T-helper 1 cell treated with Interleukin-12 subunit alpha and Interleukin-12 subunit beta and Interleukin-4 antibody, amounts not matched to agents 30 μg/mL and 1 μg/mL, for 36 hours (primary cell): ENCODE data around the gene MC3R.

Source experiments
- H3K27ac Mint-ChIP-seq: one replicate; pipeline ENCODE4 v1.8.0; 2021; ENCODE audit warnings: mild to moderate bottlenecking, mixed read lengths
- H3K27me3 Mint-ChIP-seq: one replicate; pipeline ENCODE4 v1.8.0; 2021; ENCODE audit warnings: low read depth, mixed read lengths
- H3K36me3 Mint-ChIP-seq: one replicate; pipeline ENCODE4 v1.8.0; 2021; ENCODE audit warnings: low read depth, mixed read lengths
- H3K4me1 Mint-ChIP-seq: one replicate; pipeline ENCODE4 v1.8.0; 2021; ENCODE audit warnings: low read depth, mixed read lengths
- H3K4me3 Mint-ChIP-seq: one replicate; pipeline ENCODE4 v1.8.0; 2021; ENCODE audit warnings: mild to moderate bottlenecking, moderate library complexity, mixed read lengths
- H3K9me3 Mint-ChIP-seq: one replicate; pipeline ENCODE4 v1.8.0; 2021; ENCODE audit warnings: mixed read lengths

MC3R gene

DNA sequence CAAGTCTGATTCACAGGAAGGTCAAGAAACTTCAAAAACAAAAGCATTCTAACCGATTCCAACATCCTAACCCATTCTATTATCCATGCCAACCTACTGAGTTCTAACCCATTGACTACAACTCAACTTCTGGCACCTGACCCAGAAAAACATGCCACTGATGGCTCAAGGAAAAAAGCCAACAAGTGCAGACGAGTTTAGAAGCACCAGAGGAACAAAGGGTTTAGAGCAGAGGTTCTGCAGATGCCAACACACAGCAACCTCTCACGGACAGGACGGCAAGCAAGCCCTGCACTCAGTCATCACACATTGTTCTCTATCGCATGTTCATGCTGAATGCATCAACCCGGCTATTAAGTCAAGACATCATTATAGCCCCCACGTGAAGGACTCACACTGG is 25.2 kb upstream of the MC3R start:
- no peak overlapping the region for H3K27ac Mint-ChIP-seq
- H3K36me3 Mint-ChIP-seq, result no peaks in the 10 kb centered on the region
- peaks cover 10% of the 10 kb centered on the region for H3K9me3 Mint-ChIP-seq
- H3K4me3 Mint-ChIP-seq, result no peak overlapping the region
- H3K27me3 Mint-ChIP-seq, result no peaks in the 10 kb centered on the region
- H3K4me1 Mint-ChIP-seq, result no peaks in the 10 kb centered on the region

DNA sequence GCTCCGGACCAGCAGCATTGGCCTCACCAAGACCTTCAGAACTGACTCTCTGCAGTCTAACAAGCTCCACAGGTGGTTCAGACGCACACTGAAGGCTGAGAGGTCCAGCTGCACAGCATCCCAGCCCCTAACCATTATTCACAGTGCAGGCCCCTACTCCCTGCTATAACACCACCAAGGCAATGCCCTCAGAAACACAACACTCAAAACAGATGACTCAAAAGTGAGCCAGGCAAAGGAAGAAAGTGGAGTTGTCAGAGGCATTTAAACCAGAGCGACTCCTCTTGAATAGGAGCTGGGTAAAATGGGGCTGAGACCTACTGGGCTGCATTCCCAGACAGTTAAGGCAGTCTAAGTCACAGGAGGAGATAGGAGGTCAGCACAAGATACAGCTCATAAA is 20.5 kb upstream of the MC3R start:
- Mint-ChIP-seq H3K27ac (no peak overlapping the region), H3K9me3 (no peaks in the 10 kb centered on the region), H3K27me3 (no peaks in the 10 kb centered on the region), H3K4me1 (no peaks in the 10 kb centered on the region), H3K4me3 (no peak overlapping the region), H3K36me3 (no peaks in the 10 kb centered on the region)

DNA sequence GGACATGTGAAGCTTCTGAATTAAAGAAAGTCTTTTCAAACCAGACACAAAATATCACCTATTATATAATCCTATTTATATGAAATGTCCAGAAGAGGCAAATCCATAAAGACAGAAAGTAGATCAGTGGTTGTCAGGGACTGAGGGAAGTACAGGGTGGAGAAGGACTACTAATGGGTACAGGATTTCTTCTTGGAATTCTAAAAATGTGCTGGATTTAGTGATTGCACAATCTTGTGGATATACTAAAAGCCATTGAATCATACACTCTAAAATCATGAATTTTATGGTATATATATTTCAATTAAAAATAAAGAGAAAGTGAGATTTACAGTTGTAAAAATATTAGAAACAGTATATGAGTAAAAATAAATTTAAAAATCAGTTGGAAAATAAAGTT is 18.7 kb upstream of the MC3R start:
- Mint-ChIP-seq H3K36me3 (no peaks in the 10 kb centered on the region), H3K27me3 (no peaks in the 10 kb centered on the region), H3K27ac (no peak overlapping the region), H3K9me3 (peaks cover 10% of the 10 kb centered on the region), H3K4me3 (no peak overlapping the region), H3K4me1 (no peaks in the 10 kb centered on the region)

DNA sequence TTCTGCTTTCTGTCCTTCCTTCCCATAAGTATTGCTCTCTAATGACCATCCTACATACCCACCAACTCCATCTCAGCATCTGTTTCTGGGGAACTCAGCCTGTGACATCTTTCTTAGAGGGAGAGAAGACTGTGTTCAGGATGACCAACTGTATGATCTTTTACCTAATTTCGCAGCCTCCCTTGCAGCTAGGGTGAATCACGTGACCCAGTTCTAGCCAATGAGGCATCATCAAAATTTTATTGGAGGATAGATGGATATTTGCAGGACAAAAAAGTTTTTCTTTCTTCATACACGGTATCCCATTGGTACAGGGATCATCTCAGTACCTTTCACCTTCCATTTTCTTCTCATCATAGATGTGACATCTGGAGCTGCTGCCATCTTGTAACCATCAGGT is 14.4 kb upstream of the MC3R start:
- no peak overlapping the region for H3K4me3 Mint-ChIP-seq
- H3K9me3 Mint-ChIP-seq, result peaks cover 23% of the 10 kb centered on the region
- no peak overlapping the region for H3K27ac Mint-ChIP-seq
- H3K4me1 Mint-ChIP-seq, result no peaks in the 10 kb centered on the region
- H3K27me3 Mint-ChIP-seq, result no peaks in the 10 kb centered on the region
- H3K36me3 Mint-ChIP-seq, result no peaks in the 10 kb centered on the region

DNA sequence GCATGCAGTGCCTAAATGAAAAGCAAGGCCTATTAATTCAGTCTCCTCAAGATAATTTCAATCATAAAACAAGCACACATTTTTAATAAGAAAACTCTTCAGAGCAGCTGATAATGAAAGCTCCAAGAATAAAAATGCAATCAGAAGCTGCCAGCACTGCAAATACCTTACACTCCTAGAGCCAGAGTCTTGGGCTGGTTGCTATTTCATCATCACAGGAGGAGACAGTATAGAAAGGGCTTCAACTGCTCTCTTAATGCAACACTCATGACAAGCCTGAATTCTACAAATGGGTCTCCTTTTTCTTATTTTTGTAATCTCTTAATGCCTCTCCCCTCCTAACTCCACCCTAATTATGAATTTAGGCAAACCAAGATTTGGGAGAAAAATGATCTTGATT is 11.2 kb upstream of the MC3R start:
- Mint-ChIP-seq H3K27me3 (no peaks in the 10 kb centered on the region), H3K27ac (no peak overlapping the region), H3K9me3 (peaks cover 23% of the 10 kb centered on the region), H3K4me1 (no peaks in the 10 kb centered on the region), H3K36me3 (no peaks in the 10 kb centered on the region), H3K4me3 (no peak overlapping the region)

DNA sequence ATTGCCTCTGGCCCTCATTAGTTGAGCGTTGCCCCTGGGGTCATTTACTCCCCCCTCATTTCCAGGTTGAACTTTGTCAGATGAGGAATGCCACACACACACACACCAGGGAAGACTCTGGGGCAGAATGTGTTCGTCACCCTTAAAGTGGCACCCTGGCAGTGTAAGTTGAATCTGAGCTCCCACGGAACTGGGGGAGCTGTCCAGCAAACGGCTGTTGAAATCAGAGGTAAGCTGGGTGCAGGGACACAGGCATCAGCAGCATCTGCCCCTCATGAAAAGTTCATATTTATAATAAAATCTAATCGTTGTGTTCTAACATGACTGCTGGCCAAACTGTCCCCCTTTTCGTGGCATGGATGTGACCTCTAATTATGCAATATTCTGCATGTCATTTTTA is 4.3 kb upstream of the MC3R start:
- H3K4me3 Mint-ChIP-seq, result no peak overlapping the region
- no peaks in the 10 kb centered on the region for H3K4me1 Mint-ChIP-seq
- peaks cover 9% of the 10 kb centered on the region for H3K27me3 Mint-ChIP-seq
- no peaks in the 10 kb centered on the region for H3K9me3 Mint-ChIP-seq
- no peaks in the 10 kb centered on the region for H3K36me3 Mint-ChIP-seq
- H3K27ac Mint-ChIP-seq, result no peak overlapping the region

DNA sequence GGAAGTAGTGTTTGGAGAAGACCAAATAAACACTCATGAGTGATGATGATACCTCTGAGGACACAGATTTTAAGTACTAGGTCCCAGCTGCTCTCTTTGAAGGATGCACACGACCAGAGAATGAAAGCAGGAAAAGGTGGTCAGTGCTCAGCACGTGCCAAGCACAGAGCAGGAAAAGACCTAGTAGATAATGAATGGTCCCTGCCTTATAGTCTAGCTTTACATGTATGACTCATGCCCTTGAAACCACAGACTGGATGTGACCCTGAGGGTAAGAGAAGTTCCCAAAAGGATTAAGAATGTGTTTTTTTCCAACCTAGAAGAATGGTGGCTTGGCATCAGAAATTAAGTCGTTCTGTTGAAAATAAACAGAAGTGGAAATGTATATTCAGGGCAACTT is 2.8 kb upstream of the MC3R start:
- Mint-ChIP-seq H3K36me3 (no peaks in the 10 kb centered on the region), H3K9me3 (no peaks in the 10 kb centered on the region), H3K27me3 (peaks cover 12% of the 10 kb centered on the region), H3K27ac (no peak overlapping the region), H3K4me3 (no peak overlapping the region), H3K4me1 (no peaks in the 10 kb centered on the region)

DNA sequence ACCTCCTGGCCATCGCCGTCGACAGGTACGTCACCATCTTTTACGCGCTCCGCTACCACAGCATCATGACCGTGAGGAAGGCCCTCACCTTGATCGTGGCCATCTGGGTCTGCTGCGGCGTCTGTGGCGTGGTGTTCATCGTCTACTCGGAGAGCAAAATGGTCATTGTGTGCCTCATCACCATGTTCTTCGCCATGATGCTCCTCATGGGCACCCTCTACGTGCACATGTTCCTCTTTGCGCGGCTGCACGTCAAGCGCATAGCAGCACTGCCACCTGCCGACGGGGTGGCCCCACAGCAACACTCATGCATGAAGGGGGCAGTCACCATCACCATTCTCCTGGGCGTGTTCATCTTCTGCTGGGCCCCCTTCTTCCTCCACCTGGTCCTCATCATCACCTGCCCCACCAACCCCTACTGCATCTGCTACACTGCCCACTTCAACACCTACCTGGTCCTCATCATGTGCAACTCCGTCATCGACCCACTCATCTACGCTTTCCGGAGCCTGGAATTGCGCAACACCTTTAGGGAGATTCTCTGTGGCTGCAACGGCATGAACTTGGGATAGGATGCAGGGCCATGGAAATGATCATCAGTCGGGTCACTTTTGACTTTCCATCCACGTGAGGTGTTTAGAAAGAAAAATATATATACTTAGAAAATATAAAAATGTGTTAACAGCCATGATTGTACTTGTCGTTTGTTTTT is 868 bp downstream of the MC3R start:
- no peak overlapping the region for H3K27ac Mint-ChIP-seq
- peaks cover 12% of the 10 kb centered on the region for H3K27me3 Mint-ChIP-seq

DNA sequence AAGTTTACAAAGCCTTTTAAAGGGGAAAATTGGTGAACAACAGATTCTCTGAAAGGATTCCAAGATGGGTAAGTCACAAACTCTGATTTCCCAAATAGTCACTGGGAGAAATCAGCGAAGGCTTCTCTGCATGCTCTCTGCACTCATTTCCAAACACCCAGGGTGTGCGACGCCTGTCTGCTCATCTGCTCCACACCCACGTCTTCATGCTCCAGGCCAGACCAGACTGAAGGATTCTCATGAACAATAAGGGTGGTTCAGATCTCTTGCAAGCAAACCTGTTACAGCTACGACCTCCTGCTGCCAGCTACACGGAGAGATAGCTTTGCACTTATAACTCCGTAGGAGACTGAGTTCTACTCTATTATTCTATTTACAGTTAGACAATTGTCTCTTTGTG is 1.4 kb downstream of the MC3R start:
- Mint-ChIP-seq H3K9me3 (no peaks in the 10 kb centered on the region), H3K4me1 (no peaks in the 10 kb centered on the region), H3K4me3 (no peak overlapping the region), H3K27me3 (peaks cover 12% of the 10 kb centered on the region), H3K36me3 (no peaks in the 10 kb centered on the region), H3K27ac (no peak overlapping the region)

More for the DNA sequence above, 868 bp downstream of the MC3R start:
- Mint-ChIP-seq H3K9me3 (no peaks in the 10 kb centered on the region), H3K4me1 (no peaks in the 10 kb centered on the region), H3K4me3 (no peak overlapping the region), H3K36me3 (no peaks in the 10 kb centered on the region)

DNA sequence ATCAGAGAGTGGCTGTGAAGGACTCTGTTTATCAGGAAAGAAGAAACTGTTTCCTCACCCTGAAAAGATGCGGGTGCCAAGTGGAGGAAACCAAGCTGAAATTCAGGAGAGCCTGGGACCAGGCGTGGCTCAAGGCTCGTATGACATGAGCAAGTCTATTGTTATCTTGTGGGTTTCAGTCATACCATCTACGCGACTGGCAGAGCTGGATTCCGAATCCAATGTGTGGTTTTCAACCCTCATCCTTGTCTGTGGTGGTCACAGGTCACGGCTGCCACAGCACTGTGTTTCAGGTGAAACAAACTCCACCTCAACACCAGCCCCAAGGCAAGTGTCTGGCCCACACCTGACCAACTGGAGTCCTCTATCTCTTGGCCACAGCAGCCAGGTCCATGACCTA is 9.1 kb downstream of the MC3R start:
- Mint-ChIP-seq H3K36me3 (no peaks in the 10 kb centered on the region), H3K27me3 (no peaks in the 10 kb centered on the region), H3K9me3 (no peaks in the 10 kb centered on the region), H3K27ac (no peak overlapping the region), H3K4me3 (no peak overlapping the region), H3K4me1 (no peaks in the 10 kb centered on the region)

DNA sequence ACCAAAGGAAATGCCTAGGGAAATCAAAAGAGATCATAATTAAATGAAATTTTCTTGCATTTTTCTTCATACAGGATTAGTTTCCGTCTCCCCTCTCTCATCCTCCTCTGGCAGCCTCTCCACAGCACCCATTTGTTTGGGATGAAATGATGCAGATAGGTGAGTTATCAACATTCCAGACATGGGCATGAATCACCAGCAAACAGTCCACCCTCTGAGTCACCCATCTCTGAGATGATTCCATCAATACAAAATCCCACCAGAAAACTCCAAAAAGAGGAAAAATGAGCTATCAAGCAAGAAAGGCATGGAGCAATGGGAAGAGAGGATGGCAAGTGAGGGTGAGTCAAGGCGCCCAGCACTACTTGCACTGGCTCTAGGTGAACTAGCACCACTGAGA is 11.4 kb downstream of the MC3R start:
- H3K4me1 Mint-ChIP-seq, result no peaks in the 10 kb centered on the region
- no peak overlapping the region for H3K4me3 Mint-ChIP-seq
- no peaks in the 10 kb centered on the region for H3K27me3 Mint-ChIP-seq
- H3K36me3 Mint-ChIP-seq, result no peaks in the 10 kb centered on the region
- H3K27ac Mint-ChIP-seq, result no peak overlapping the region
- no peaks in the 10 kb centered on the region for H3K9me3 Mint-ChIP-seq

DNA sequence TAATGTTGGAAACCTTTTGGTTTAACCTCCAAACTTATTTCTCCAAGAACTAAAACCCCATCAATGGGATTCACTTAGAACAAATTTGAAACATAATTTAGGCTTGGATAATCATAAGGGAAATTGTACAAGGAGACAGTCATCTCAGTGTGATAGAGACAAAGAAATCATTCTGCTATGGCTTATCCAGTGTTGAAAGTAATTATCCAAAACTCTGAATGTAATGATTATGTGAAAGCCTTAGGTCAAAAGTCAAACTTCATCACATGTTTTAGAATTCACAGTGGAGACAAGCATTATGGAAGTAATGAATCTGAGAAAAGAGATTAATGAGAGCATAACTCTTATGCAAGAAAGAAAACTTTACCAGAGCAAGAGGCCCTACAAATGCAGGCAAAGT is 20.0 kb downstream of the MC3R start:
- Mint-ChIP-seq H3K9me3 (no peaks in the 10 kb centered on the region), H3K27me3 (no peaks in the 10 kb centered on the region), H3K27ac (no peak overlapping the region), H3K36me3 (no peaks in the 10 kb centered on the region), H3K4me1 (no peaks in the 10 kb centered on the region), H3K4me3 (no peak overlapping the region)

DNA sequence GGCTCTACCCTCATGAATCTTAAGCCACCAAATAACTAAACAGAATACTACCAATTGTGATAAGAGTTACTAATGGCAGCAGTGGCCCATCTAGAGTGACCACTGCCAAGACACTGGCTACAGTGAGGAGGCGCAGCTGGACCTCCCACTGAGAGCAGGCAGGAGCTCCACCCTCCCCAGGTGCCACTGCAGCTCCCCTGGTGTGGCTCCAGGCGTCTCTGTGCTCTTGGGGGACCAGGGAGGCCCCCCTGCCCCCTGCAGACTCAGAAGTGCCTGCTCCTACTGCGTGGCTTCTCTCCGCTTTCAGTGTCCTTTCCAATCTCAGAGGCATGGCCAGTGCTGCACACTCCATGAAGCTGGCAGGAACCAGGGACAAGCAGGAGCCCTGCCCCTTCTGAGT is 23.4 kb downstream of the MC3R start:
- Mint-ChIP-seq H3K4me3 (no peak overlapping the region), H3K4me1 (no peaks in the 10 kb centered on the region), H3K27me3 (no peaks in the 10 kb centered on the region), H3K36me3 (no peaks in the 10 kb centered on the region), H3K27ac (no peak overlapping the region), H3K9me3 (no peaks in the 10 kb centered on the region)

DNA sequence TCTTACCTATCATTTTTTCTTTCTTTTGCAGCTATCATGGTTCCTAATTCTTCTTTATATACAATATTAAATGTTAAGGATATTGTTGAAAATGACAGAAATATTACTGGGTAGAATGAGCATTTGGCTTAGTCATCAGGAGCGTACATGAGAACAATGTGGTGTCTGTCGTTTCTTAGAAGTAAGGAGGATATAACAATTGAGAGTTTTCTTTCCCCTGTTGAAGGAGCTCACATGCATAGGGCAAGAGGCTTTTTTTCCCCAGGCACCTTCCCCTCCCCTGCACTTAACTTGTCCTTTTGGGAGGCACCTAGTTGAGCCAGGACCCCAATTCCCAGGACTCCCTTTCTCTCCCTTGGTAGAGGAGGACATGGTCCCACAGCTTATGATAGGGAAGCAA is 25.0 kb downstream of the MC3R start:
- Mint-ChIP-seq H3K36me3 (no peaks in the 10 kb centered on the region), H3K27ac (no peak overlapping the region), H3K4me3 (no peak overlapping the region), H3K4me1 (no peaks in the 10 kb centered on the region), H3K27me3 (no peaks in the 10 kb centered on the region), H3K9me3 (no peaks in the 10 kb centered on the region)

DNA sequence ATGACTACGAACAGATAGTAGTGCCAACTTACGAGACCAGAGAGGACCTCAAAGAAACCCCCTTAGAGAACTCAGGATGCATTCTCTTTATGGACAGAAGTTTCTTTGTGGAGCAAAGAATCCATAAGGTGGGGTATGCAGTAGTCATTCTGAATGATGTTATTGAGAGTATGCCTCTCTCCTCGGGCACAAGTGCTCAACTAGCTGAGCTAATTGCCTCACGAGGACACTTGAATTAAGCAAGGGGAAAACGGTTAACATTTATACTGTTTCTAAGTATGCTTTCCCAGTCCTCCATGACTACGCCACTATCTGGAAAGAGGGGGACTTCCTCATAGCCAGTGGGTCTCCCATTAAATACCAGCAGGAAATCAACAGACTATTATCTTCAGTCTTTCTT is 25.6 kb downstream of the MC3R start:
- no peaks in the 10 kb centered on the region for H3K4me1 Mint-ChIP-seq
- H3K36me3 Mint-ChIP-seq, result no peaks in the 10 kb centered on the region
- H3K9me3 Mint-ChIP-seq, result no peaks in the 10 kb centered on the region
- no peak overlapping the region for H3K27ac Mint-ChIP-seq
- H3K27me3 Mint-ChIP-seq, result no peaks in the 10 kb centered on the region
- H3K4me3 Mint-ChIP-seq, result no peak overlapping the region

DNA sequence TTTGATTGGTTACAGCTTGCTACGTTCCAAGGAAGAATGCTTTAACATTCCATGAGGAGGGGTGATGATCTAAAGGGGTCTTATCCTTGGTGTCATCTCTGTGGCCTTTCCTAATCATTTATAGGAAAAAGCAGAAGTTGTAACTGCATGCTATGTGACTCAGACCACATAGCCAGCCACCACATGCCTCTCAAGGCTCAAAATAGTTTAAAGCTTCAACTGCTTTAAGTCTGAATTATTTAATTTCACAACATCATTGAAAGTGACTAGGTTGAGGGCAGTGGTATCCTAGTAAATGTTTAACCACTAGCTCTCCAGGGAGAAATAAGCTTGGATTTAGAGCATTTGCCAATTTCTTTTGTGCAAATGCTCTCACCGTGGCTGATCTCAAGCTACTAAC is 29.7 kb downstream of the MC3R start:
- H3K4me1 Mint-ChIP-seq, result no peaks in the 10 kb centered on the region
- H3K27me3 Mint-ChIP-seq, result no peaks in the 10 kb centered on the region
- no peaks in the 10 kb centered on the region for H3K9me3 Mint-ChIP-seq
- H3K36me3 Mint-ChIP-seq, result no peaks in the 10 kb centered on the region
- no peak overlapping the region for H3K4me3 Mint-ChIP-seq
- H3K27ac Mint-ChIP-seq, result no peak overlapping the region
